Stimulated activated CD8-positive, alpha-beta memory T cell treated with anti-CD3 and anti-CD28 coated beads, Interleukin-12 subunit alpha, Interleukin-12 subunit beta, amount 100 ng/mL, for 1 hour (primary cell): ENCODE measurements around the gene PLCH1.

Source experiments
- DNase-seq: peaks from one replicate; pipeline ENCODE4 v3.0.0-alpha.2; 2020; ENCODE audit warnings: low read depth

PLCH1 gene

GRCh38 chr3:155745795-155746550 lies 1.1 kb upstream of the PLCH1 start:
- no peak for DNase-seq

DNA sequence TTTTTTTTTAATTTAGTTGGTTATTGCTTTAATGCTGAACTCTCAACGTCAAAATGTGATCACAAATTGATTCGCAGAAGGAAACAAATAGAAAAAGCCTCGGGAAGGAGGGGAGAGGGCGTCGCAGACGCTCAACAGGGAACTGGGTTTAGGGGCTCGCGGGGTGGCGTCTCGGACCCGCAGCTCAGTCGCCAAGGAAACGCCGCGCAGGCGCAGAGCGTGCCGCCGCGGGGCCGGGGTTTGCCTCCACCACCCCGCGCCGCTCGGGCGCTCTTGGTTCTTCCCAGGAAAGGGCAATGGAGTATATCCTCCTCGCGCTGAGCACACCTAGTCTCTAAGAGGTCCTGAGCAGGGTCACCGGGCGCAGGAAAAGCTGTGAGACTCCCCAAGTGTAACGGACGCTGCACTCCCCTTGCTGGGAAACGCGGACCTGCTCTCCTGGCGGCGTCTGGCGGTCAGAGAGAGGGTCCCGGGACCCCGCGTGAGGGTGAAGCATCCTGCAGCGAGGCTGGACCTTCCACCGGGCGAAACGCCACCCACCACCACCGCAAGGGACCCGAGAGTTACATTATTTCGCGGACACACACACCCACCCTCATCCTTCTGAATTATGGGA lies 753 bp downstream of the PLCH1 start:
- no peak for DNase-seq

DNA sequence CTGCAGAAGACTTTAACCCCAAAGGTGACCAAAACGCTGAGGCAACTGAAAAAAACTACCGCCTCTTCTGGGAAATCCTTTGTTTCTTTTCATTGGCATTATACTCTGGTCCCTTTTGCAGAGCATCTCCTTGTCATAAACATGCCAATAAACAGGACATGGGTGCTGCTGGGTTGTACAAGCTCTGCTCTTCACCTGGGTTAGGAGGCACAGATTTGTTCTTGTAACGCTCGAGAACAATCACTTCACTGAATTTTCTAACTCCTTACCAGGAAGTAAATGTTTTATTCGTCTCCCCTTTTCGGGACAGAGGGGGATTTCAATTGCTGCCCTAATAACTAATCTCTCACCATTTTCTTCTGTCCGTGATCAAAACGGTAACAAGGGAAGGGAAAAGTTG lies 1.3 kb downstream of the PLCH1 start:
- no peak for DNase-seq

- DNase-seq, result no peak
Measured at GRCh38 chr3:155742349-155742965, 2.4 kb downstream of the PLCH1 start.

DNA sequence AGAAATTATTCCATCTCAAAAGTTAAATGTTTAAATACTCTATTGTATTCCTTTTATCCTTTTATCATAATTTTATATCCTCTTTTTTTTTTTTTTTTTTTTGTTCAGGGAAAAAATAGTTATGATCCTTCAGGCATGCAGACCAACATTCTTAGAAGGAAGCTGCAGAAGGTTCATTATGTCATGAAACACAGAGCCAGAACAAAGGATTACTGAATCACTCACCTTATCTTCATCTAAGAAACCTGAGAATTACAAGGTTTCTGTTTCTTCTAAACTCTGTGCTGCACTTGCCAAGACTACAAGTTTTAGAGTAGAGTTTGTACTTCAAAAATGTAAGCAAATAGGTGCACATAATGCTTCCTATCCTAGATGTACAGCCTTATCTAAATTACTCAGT lies 3.3 kb downstream of the PLCH1 start:
- no peak for DNase-seq

DNA sequence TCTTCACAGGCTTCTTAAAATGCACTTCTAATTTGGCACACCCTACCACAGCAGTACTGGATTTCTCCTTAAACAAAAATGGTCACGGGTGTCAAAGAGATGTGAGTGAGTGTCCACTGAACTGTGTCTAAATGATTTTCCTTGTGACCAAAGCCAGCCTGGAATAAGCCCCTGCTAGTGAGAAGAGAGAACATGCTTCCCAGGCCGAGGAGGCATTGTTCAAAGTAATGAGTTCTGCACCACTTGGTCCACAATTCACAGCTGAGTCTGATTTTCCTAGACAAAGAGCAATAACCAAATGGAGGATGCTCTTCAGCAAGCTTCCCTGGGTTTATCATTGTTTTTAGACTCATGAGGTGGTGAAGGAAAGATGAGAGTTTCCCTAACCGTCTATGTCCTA lies 3.8 kb downstream of the PLCH1 start:
- no peak for DNase-seq

DNA sequence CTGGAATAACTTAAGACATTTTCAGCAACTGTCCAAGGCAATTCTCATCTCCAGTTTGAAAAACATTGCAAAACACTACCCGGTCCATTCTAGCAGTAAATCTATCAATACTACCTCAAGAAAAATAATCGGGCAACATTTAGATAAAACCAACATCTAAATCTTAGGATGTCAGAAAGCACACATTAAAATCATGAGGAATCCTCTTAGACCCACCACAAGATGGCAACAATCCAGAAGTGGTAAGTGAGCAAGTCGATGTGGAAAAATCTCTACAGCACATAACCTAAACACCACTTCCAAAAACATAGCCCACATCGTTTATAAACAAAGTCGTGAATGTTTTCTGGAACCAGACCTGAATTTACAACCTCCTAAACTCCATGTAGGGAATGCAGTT lies 5.7 kb downstream of the PLCH1 start:
- no peak for DNase-seq

- DNase-seq, result no peak
Measured at GRCh38 chr3:155738580-155739076, 6.2 kb downstream of the PLCH1 start.

- no peak for DNase-seq
Measured at GRCh38 chr3:155737844-155738460, 6.9 kb downstream of the PLCH1 start.

GRCh38 chr3:155736381-155736780 lies 8.5 kb downstream of the PLCH1 start:
- DNase-seq, result no peak

- DNase-seq, result no peak
Measured at GRCh38 chr3:155730843-155731242, 14.0 kb downstream of the PLCH1 start.

DNA sequence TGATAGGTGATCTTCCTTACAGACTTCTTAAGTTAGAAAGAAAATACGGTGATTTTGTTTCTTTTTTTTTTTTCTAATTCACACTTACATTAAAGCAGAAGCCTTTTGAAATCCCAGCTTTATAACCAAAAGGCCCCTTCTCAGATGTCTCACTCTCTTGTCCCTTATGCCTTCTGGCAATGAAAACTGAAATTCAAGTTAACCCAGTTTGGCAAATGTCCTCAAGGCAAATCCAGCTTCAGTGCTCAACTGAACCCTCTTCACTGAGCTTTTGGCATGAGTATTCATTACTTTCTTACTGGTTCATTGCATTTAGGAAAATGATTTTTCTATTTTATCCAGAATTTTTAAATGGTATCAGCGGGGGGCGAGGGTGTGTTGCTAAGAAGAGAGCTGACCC lies 17.0 kb downstream of the PLCH1 start:
- DNase-seq, result no peak

DNA sequence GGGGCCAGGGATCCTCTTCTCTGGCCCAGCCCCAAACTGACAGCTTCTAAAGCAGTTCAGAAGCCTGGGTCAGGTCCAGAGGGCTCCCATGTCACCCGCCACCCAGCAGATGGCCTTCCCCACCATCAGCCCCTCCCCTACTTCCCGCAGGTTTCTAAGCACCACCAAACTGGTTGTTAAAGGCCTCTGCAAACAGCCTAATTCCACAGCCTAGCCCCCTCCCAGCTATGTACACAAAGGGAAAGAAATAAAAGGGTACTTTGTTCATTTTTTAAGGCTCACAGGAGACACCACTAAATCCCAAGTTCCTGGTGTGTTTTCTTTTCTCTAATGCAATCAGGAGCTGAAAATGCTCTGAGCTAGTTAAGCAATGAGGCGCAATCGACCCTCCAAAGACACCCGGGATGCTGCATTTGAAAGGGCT lies 30.6 kb downstream of the PLCH1 start:
- DNase-seq, result no peak

DNA sequence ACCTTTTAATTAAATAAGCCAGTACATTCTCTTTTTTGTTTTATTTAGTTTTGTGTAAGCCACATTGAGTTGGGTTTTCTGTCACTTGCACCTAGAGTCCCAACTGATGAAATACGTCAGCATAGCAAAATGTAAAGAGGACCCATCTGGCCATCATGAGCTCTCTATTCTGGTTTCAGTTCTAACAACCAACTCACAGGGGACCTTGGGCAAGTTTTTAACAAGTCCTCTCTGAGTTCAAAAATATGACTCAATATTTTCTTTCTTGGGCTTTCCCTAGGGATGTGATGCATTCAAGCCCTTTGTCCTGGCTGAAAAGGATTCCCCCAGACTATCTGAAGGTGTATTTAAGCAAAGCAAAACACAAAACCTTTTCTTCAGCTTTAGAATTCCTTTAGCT lies 32.9 kb downstream of the PLCH1 start:
- DNase-seq, result no peak

- no peak for DNase-seq
Measured at GRCh38 chr3:155704771-155705559, 39.9 kb downstream of the PLCH1 start.

- no peak for DNase-seq
Measured at GRCh38 chr3:155704061-155704460, 40.8 kb downstream of the PLCH1 start.

- no peak for DNase-seq
Measured at GRCh38 chr3:155702745-155703591, 41.9 kb downstream of the PLCH1 start.

- no peak for DNase-seq
Measured at GRCh38 chr3:155701882-155702465, 42.9 kb downstream of the PLCH1 start.

DNA sequence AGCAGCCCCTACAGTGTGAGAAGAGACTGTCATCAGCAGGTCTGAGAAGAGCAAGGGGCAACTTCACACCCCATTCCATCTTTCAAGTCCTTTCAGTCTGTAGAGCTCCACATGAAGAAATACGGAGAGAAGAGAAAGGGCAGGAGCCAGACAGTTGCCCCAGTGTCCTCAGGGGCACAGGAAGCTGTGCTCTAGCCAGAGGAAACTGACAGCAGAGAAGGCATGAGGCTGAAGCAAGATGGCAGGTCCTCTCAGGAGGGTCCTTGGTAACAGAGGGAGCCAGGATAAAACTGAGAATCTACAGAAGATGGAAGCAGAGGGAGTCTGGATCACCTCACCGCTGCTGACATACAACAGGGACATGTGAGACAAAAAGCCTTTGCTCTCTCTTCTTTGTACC lies 47.3 kb downstream of the PLCH1 start:
- DNase-seq, result no peak

DNA sequence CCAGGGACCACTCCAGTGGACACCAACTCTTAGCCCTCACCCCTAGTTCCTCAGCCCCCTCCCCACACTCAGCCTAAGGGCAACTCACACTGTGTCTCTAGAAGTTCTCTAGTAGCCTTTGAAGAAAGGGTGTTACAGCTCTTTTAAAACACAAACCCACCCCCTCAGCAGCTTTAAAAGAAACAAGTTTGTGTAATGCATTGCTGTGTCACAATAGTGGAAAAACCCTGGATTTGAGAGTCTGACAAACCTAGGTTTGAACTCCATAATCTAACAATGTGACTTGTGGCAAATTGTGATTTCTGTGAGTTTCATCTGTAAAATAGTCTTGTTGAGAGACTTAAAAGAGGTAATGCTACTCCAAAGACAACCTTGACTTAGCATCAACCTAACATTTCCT lies 54.0 kb downstream of the PLCH1 start:
- DNase-seq, result no peak

DNA sequence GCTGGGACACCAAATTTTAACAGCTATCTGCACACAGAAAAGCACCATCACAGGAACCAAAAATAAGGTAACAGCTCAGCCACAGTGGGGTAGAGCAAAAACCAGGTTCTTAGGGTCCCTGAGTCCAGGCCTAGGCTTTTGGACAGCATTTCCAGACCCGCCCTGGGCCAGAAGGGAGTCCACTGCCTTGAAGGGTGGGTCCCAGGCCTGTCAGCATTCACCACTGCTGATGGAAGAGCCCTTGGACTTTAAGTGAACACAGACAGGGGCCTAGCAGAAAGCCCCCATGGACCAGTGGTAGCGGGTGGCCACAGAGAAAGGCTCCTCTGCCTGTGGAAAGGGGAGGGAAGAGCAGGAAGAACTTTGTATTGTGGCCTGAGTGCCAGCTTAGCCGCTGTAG lies 56.4 kb downstream of the PLCH1 start:
- no peak for DNase-seq
